GM21619 (cell line): ENCODE results near the gene SHOC1.
"Not testable (repeated sequence)": the region's sequence is repeated elsewhere in the genome, so short reads cannot be mapped to it uniquely, and the experiment has no call there.

ENCODE experiments used
- ATAC-seq: cut with Tn5 transposase; IDR thresholded peaks from one replicate; pipeline ENCODE4 v1.9.1; 2021; ENCODE audit not compliant: unreplicated experiment

SHOC1 gene

DNA sequence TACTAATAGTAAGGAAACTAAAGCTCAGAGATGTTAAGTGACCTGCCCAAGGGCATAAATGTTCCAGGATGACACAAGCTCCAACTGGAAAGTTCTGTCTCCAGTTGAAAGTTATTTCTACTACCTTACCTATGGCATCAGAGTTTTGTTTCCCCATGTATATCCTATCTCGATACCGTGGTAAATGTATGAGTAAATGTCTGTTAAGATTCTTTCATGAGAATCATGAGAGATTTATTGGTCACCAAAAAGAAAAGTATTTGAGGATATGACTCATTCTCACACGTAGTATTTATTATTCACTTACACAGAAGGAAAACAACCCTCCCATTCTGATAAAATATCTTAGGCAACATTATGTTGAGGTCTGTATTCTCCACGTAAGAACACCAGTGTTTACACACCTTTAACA lies 11.1 kb upstream of the SHOC1 start:
- ATAC-seq = no peak

GRCh38 chr9:111805262-111805661 lies 10.5 kb upstream of the SHOC1 start:
- no peak for ATAC-seq

DNA sequence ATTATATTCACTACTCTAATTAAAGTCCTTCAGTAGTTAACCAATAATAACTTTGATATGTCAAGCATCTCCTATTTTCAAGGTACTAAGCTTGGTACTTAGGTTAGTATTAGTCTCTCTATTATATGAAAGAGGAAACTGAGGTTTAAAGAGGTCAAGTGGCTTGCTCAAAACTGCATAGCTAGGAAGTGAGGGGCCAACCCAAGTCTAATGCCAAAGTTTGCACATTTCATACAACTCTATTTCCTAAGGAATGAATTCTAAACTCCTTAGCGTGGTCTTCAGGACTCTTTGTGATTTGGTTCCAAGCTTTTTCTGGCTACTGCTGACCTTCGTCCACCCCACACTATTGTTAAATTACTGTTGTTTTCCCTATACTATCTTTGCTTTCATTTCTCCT lies 9.9 kb upstream of the SHOC1 start:
- ATAC-seq = no peak

- ATAC-seq = no peak
Observed at GRCh38 chr9:111803924-111804323, 9.2 kb upstream of the SHOC1 start.

DNA sequence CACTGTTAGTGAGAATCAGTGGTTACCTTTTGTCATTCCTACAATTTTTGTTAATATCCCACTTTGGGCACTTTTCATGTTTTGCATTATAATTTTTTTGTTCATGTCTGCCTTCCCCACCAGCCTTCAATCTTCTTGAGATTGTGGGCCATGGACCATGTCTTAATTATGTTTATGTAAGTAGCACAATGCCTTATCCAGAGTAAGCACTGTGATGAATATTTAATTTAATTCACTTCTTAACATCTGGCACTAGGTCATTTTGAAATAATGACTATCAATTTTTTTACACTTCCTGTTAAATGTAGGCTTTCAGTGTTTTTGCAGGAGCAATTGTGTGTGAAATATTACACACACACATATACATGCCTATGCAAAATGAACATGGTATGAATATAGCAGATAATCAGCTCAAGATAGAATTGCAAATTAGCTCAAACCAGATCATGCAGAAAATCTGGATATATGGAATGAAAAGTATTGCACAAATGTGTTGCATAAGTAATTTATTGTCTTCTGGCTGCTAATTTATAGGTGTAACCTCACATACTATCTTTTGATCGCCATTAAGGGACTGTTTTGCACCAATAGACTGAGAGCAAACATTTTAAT lies 5.3 kb upstream of the SHOC1 start:
- ATAC-seq = no peak

DNA sequence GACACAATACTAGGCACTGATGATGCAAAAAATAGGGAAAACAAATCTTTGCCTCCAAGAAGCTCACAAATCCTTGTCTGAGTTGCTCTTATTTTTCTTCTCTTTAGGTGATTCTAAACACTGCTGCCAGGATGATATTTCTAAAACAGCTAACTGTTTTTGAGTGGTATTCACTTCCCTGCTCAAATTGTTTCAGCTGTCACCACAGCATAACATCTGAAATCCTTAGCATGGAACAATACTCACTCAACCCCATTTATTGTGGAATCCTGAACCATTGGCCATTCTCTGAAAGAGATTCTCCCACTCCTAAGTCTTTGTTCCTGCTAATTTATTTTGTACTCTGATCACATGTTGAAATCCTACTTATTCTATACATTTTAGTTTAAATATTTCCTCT lies 4.8 kb upstream of the SHOC1 start:
- no peak for ATAC-seq

GRCh38 chr9:111798786-111799185 lies 4.0 kb upstream of the SHOC1 start:
- no peak for ATAC-seq

DNA sequence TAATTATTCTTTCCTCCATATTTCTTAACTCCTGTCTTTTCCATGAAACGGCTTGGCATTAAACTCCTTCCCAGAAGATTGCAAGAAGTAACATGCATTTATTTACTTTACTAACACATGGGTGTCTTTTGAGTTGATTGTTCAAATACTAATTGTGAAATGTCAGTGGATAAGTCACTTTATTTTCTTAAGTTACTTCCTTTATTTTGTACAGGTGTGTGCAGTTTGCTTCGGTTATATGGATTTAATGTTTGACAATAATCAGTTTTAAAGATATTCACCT lies 761 bp upstream of the SHOC1 start:
- no peak for ATAC-seq

- not testable (repeated sequence) for ATAC-seq
Observed at GRCh38 chr9:111791821-111792220, 2.9 kb downstream of the SHOC1 start.

DNA sequence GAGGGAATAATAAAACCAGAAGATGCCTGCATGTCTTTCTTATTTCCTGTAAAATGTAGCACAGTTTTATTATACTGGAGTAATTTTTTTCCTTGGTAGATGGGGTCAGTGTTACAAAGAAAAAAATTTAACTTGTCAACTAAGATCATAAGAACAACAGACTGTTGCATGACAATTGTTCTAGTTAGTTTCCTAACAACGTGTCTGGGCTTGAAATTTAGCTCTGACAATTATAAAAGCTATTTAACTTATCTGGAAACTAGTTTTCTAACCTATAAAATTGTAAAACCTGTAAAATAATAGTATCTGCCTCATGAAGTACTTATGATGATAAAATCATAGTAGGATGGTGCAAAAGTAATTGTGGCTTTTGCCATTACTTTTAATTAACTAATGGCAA lies 4.9 kb downstream of the SHOC1 start:
- no peak for ATAC-seq

- no peak for ATAC-seq
Observed at GRCh38 chr9:111783857-111784256, 10.9 kb downstream of the SHOC1 start.

DNA sequence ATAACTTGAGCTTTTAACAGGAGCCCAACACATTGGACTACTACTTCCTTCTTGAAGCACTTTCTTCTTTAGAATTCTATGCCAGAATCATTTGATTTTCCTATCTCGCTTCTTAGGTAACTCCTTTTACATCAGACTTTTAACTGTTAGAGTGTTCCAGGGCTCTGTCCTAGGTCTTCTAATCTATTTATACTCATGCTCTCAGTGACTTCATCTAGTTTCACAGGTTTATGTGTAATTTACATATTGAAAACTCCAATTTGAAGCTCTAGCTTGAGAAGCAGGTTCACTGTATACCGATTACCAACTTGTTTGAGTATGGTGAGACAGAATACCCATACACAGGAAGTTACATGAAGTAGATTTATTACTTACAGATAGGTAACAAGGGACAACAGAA lies 11.3 kb downstream of the SHOC1 start:
- no peak for ATAC-seq

DNA sequence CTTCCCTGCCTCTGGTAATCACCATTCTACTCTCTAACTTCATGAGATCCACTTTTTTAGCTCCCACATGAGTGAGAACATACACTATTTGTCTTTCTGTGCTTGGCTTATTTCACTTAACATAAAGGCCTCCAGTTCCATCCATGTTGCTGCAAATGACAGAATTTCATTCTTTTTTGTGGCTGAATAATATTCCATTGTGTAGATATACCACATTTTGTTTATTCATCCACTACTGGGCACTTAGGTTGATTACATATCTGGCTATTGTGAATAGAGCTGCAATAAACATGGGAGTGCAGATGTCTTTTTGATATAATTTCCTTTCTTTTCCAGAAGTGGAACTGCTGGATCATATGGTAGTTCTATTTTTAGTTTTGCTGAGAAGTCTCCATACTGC lies 28.7 kb downstream of the SHOC1 start:
- no peak for ATAC-seq

DNA sequence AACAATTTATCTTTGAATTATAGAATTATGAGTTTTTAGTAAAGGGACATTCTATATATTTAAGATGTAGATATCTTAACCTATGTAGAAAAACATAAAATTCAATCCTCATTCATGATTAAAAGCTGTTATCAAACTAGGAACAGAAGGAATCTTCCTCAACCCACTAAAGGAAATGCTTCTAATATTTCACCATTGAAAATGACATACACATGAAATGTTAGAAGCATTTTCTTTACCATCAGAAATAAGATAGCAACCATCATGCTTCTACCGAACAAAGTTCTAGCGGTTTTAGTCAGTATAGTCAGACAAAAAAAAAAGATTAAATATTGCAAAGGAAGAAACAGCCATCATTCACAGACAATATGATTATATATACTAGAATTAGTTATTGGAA lies 32.2 kb downstream of the SHOC1 start:
- no peak for ATAC-seq

DNA sequence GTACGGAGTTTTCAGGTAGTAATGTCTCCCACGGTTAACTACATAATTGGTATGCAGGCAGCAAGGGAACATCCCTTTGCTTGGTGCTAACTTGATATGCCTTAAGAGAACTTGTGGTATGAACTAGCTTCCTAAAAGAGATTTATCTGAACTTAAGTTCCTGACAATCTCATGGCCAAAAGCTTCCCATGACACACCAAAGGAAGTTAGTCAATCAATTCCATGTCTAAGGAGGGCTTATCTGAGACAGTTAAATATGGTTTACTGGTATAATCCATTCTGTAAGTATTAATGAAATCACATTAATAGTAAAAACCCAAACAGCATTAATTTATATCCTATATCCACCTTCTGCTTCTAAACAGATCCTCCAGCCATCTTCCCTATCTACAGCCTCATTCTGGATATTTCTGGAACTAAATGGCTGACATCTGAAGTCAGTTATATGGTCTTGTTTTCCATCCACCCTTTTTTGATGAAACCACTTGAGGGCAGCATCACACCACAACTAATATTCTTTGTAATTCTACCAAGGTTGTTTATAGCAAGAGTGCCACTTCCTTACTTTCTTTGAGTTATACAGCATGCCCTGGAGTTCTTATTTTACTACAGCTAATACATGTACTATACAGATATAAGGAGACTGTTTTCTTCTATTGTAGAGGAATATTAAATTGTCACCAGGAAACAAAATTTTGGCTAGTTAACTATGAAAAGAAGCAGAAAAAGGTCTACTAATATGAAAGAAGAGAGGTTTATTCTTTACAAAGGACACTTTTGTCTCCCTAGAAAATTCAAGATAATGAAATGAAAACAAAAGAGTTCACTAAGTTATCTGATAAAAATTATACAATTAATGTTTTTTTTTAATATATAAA lies 34.7 kb downstream of the SHOC1 start:
- ATAC-seq = no peak

DNA sequence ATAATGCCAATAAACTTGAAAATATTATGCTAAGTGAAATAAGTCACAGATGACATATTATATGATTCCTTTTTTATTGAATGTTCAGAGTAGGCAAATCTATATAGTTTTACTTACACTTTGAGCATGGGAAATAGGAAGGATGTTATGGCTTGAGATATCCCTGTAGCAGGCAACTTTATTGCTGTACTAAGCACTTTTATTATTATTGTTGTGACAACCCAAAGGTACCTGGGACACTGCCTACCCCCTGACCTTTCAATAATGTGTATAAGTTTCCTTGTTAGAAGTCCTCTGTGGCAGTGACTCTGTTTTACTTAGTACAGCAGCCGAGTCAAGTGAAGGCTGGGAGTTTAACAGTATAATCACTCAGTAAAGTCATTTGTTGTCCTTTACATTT lies 39.9 kb downstream of the SHOC1 start:
- no peak for ATAC-seq

GRCh38 chr9:111752455-111752854 lies 42.3 kb downstream of the SHOC1 start:
- ATAC-seq = no peak
